Tibial artery (tissue), 4 donors: Measurements from ENCODE around the gene PPM1M.

Source experiments
- DNase-seq, 2 donors: peaks; one replicate each; pipeline ENCODE4 v3.0.0-alpha.2; 2019
- H3K27ac ChIP-seq, 2 donors: fragments of 200-600 bp; sonication (generic) in 1 of 2; 1 replicate in 1 of 2; 2 replicates in 1 of 2; pipeline ENCODE4 v1.5.1; 2018 to 2019; ENCODE audit warnings: mild to moderate bottlenecking in 1 of 2
- H3K27me3 ChIP-seq, 2 donors: fragments of 200-600 bp; sonication (generic) in 1 of 2; one replicate each; pipeline versions ENCODE4 v1.5.1 to v1.6.0; 2016 to 2019
- H3K36me3 ChIP-seq, 3 donors: fragments of 200-600 bp; sonication (generic) in 2 of 3; one replicate each; pipeline ENCODE4 v1.5.1; 2016 to 2019; ENCODE audit warnings: mild to moderate bottlenecking in 2 of 3
- H3K4me1 ChIP-seq, 4 donors: fragments of 200-600 bp; sonication (generic) in 2 of 4; 1 replicate in 3 of 4; 2 replicates in 1 of 4; pipeline ENCODE4 v1.5.1; 2016 to 2019
- H3K4me3 ChIP-seq, 2 donors: fragments of 200-600 bp; sonication (generic) in 1 of 2; 1 replicate in 1 of 2; 2 replicates in 1 of 2; pipeline ENCODE4 v1.5.1; 2018 to 2019; ENCODE audit warnings: mild to moderate bottlenecking in 2 of 2
- H3K9me3 ChIP-seq, 3 donors: fragments of 200-600 bp; sonication (generic) in 1 of 3; one replicate each; pipeline ENCODE4 v1.5.1; 2016 to 2019
- CTCF ChIP-seq, 2 experiments: fragments of 200-600 bp in 1 of 2; fragments of 450-650 bp in 1 of 2; IDR thresholded peaks; one replicate each; pipeline ENCODE4 v1.5.1; 2017 to 2019; ENCODE audit warnings: antibody characterized with exemption in 2 of 2, mild to moderate bottlenecking in 1 of 2, moderate library complexity in 1 of 2
- intact Hi-C: fragments of 100-400 bp; cut with DNase I; formaldehyde crosslinking; loops from one replicate; pipeline ENCODE4 v1.15.0; 2023; ENCODE audit warnings: low total_unique reads

The PPM1M gene

GRCh38 chr3:52286777-52287110, 41.2 kb downstream of the PPM1M start:
- H3K27ac ChIP-seq = peak overlapping the region; percentile 99 to 100
- no peak for TF ChIP-seq CTCF (IDR thresholded peaks at IDR 0.05)
- H3K4me3 ChIP-seq = peak overlapping the region; percentile 78 to 88
- H3K9me3 ChIP-seq = no peaks in the 10 kb centered on the region
- no peaks in the 10 kb centered on the region for H3K27me3 ChIP-seq
- intact Hi-C loops = no loop called here
- H3K36me3 ChIP-seq = peaks cover 0 to 12% (median 0%) of the 10 kb centered on the region in 3 donors
- peaks cover 0 to 20% (median 11%) of the 10 kb centered on the region in 4 donors for H3K4me1 ChIP-seq
- DNase-seq = peak; percentile 56 to 70

GRCh38 chr3:52288674-52289073, 43.1 kb downstream of the PPM1M start:
- Histone ChIP-seq H3K27ac (peak overlapping the region in 1 of 2 donors; percentile 99), H3K4me1 (peaks cover 0 to 20% (median 11%) of the 10 kb centered on the region in 4 donors), H3K36me3 (peaks cover 0 to 32% (median 16%) of the 10 kb centered on the region in 3 donors), H3K27me3 (no peaks in the 10 kb centered on the region), H3K4me3 (peak overlapping the region; percentile 78 to 88), H3K9me3 (no peaks in the 10 kb centered on the region)
- no peak for TF ChIP-seq CTCF (IDR thresholded peaks at IDR 0.05)
- peak in 1 of 2 donors; percentile 63 for DNase-seq
- intact Hi-C loops = no loop called here

- Histone ChIP-seq H3K27me3 (no peaks in the 10 kb centered on the region), H3K4me3 (no peak overlapping the region), H3K36me3 (peaks cover 0 to 33% (median 16%) of the 10 kb centered on the region in 3 donors), H3K27ac (no peak overlapping the region), H3K4me1 (peaks cover 0 to 20% (median 11%) of the 10 kb centered on the region in 4 donors), H3K9me3 (no peaks in the 10 kb centered on the region)
- intact Hi-C loops = no loop called here
- TF ChIP-seq CTCF (IDR thresholded peaks at IDR 0.05) = no peak
- peak in 1 of 2 donors; percentile 60 for DNase-seq
Measured at GRCh38 chr3:52289338-52289746, 43.8 kb downstream of the PPM1M start.

GRCh38 chr3:52289747-52290595, 44.4 kb downstream of the PPM1M start:
- Histone ChIP-seq H3K27me3 (no peaks in the 10 kb centered on the region), H3K4me3 (no peak overlapping the region), H3K36me3 (peaks cover 0 to 33% (median 16%) of the 10 kb centered on the region in 3 donors), H3K27ac (no peak overlapping the region), H3K4me1 (peaks cover 0 to 20% (median 11%) of the 10 kb centered on the region in 4 donors), H3K9me3 (no peaks in the 10 kb centered on the region)
- DNase-seq = peak in 1 of 2 donors; percentile 62
- intact Hi-C loops = loop anchor here (5.0 kb wide), 2 partner anchors 52 to 117 kb away; no protein-coding TSS in a partner anchor
- TF ChIP-seq CTCF (IDR thresholded peaks at IDR 0.05) = no peak

- intact Hi-C loops = loop anchor here (5.0 kb wide), 2 partner anchors 51 to 116 kb away; no protein-coding TSS in a partner anchor
- Histone ChIP-seq H3K27ac (no peak overlapping the region), H3K36me3 (peaks cover 0 to 33% (median 16%) of the 10 kb centered on the region in 3 donors), H3K4me1 (peaks cover 0 to 20% (median 11%) of the 10 kb centered on the region in 4 donors), H3K9me3 (no peaks in the 10 kb centered on the region), H3K27me3 (no peaks in the 10 kb centered on the region), H3K4me3 (no peak overlapping the region)
- DNase-seq = peak in 1 of 2 donors; percentile 56
- TF ChIP-seq CTCF (IDR thresholded peaks at IDR 0.05) = no peak
Measured at GRCh38 chr3:52290596-52291507, 45.3 kb downstream of the PPM1M start.
